Tibial nerve (tissue), 4 donors: ENCODE results near the gene GSC2. TPM values are rescaled to one million over a fixed set of nuclear protein-coding genes. Genes with fewer than 3 reads are reported as not detected.

Experiments
- DNase-seq, 2 donors: peaks; one replicate each; pipeline ENCODE4 v3.0.0-alpha.2; 2019; ENCODE audit warnings: low spot score in 2 of 2
- H3K27ac ChIP-seq, 4 donors: fragments of 200-600 bp; sonication (generic) in 3 of 4; one replicate each; pipeline ENCODE4 v1.5.1; 2017 to 2019; ENCODE audit warnings: mild to moderate bottlenecking in 1 of 4
- H3K27me3 ChIP-seq, 2 donors: fragments of 200-600 bp; sonication (generic) in 1 of 2; one replicate each; pipeline versions ENCODE4 v1.5.1 to v1.6.0; 2017 to 2019
- H3K36me3 ChIP-seq, 3 donors: fragments of 200-600 bp; sonication (generic); one replicate each; pipeline ENCODE4 v1.5.1; 2018 to 2019
- H3K4me1 ChIP-seq, 4 donors: fragments of 200-600 bp; sonication (generic) in 3 of 4; one replicate each; pipeline ENCODE4 v1.5.1; 2017 to 2019
- H3K4me3 ChIP-seq, 4 donors: fragments of 200-600 bp; sonication (generic) in 3 of 4; one replicate each; pipeline ENCODE4 v1.5.1; 2017 to 2019; ENCODE audit warnings: mild to moderate bottlenecking in 1 of 4, moderate library complexity in 1 of 4
- H3K9me3 ChIP-seq, 4 donors: fragments of 200-600 bp; sonication (generic) in 3 of 4; one replicate each; pipeline ENCODE4 v1.5.1; 2017 to 2019
- CTCF ChIP-seq, 5 experiments: fragments of 200-600 bp in 3 of 5; fragments of 450-650 bp in 2 of 5; sonication (generic) in 3 of 5; IDR thresholded peaks; one replicate each; pipeline ENCODE4 v1.5.1; 2016 to 2019; ENCODE audit warnings: antibody characterized with exemption in 5 of 5, mild to moderate bottlenecking in 3 of 5, moderate library complexity in 2 of 5
- EP300 ChIP-seq, 2 donors: sonication (generic); formaldehyde crosslinking; IDR thresholded peaks; one replicate each; pipeline ENCODE4 v1.6.1; 2017; ENCODE audit warnings: antibody characterized with exemption in 2 of 2, mild to moderate bottlenecking in 1 of 2
- POLR2A ChIP-seq, 2 donors: fragments of 450-650 bp; IDR thresholded peaks; one replicate each; pipeline ENCODE4 v1.6.1; 2017; ENCODE audit warnings: antibody characterized with exemption in 2 of 2, mild to moderate bottlenecking in 2 of 2, moderate library complexity in 2 of 2
- WGBS, 2 donors: methylation state at CpG; one replicate each; pipeline ENCODE4 v1.1.5; 2018; 5-methylcytosine and 5-hydroxymethylcytosine counted together
- total RNA-seq, 4 donors: library from RNA; depleted of rRNA; stranded (reverse); fragments of >200 nt; gene quantifications; one replicate each; pipeline ENCODE4 v1.1.0, GENCODE V29; 2016

The GSC2 gene
- total RNA-seq, 4 donors from 2014 or later = not detected

- TF ChIP-seq POLR2A (IDR thresholded peaks at IDR 0.05) = no peak
- TF ChIP-seq EP300 (IDR thresholded peaks at IDR 0.05) = no peak
- TF ChIP-seq CTCF (IDR thresholded peaks at IDR 0.05) = no peak
- WGBS, 2 donors = 51 to 60% methylated on average over 4 of the region's 4 CpGs
- Histone ChIP-seq H3K4me1 (peaks cover 0 to 83% (median 47%) of the 10 kb centered on the region in 4 donors), H3K36me3 (no peaks in the 10 kb centered on the region), H3K4me3 (no peak overlapping the region), H3K9me3 (no peaks in the 10 kb centered on the region), H3K27me3 (no peaks in the 10 kb centered on the region), H3K27ac (no peak overlapping the region)
- DNase-seq = no peak
Observed at GRCh38 chr22:19115628-19116027, 34.5 kb downstream of the GSC2 start.

- peaks cover 0 to 83% (median 46%) of the 10 kb centered on the region in 4 donors for H3K4me1 ChIP-seq
- H3K27ac ChIP-seq = no peak overlapping the region
- no peak overlapping the region for H3K4me3 ChIP-seq
- H3K36me3 ChIP-seq = no peaks in the 10 kb centered on the region
- no peaks in the 10 kb centered on the region for H3K9me3 ChIP-seq
- TF ChIP-seq EP300 (IDR thresholded peaks at IDR 0.05) (no peak), POLR2A (IDR thresholded peaks at IDR 0.05) (no peak), CTCF (IDR thresholded peaks at IDR 0.05) (no peak)
- 42 to 71% methylated on average over 2 to 4 of the region's 4 CpGs for WGBS, 2 donors
- DNase-seq = no peak
- no peaks in the 10 kb centered on the region for H3K27me3 ChIP-seq
Observed at GRCh38 chr22:19114984-19115552, 35.0 kb downstream of the GSC2 start.

- Histone ChIP-seq H3K27ac (no peak overlapping the region), H3K9me3 (no peaks in the 10 kb centered on the region), H3K27me3 (no peaks in the 10 kb centered on the region), H3K4me3 (no peak overlapping the region), H3K4me1 (peaks cover 0 to 80% (median 44%) of the 10 kb centered on the region in 4 donors), H3K36me3 (no peaks in the 10 kb centered on the region)
- DNase-seq = no peak
- WGBS, 2 donors = 97% methylated on average over 5 of the region's 5 CpGs
- TF ChIP-seq POLR2A (IDR thresholded peaks at IDR 0.05) (no peak), CTCF (IDR thresholded peaks at IDR 0.05) (no peak), EP300 (IDR thresholded peaks at IDR 0.05) (no peak)
Observed at GRCh38 chr22:19113429-19113828, 36.7 kb downstream of the GSC2 start.

- no peaks in the 10 kb centered on the region for H3K27me3 ChIP-seq
- H3K27ac ChIP-seq = no peak overlapping the region
- no peaks in the 10 kb centered on the region for H3K9me3 ChIP-seq
- DNase-seq = no peak
- H3K4me1 ChIP-seq = peaks cover 0 to 74% (median 37%) of the 10 kb centered on the region in 4 donors
- WGBS, 2 donors = 89 to 92% methylated on average over 3 of the region's 3 CpGs
- no peak overlapping the region for H3K4me3 ChIP-seq
- TF ChIP-seq CTCF (IDR thresholded peaks at IDR 0.05) = no peak
- TF ChIP-seq POLR2A (IDR thresholded peaks at IDR 0.05) = no peak
- no peak for TF ChIP-seq EP300 (IDR thresholded peaks at IDR 0.05)
- H3K36me3 ChIP-seq = no peaks in the 10 kb centered on the region
Observed at GRCh38 chr22:19111584-19111983, 38.5 kb downstream of the GSC2 start.

GRCh38 chr22:19111140-19111539, 39.0 kb downstream of the GSC2 start:
- H3K27ac ChIP-seq = no peak overlapping the region
- H3K36me3 ChIP-seq = no peaks in the 10 kb centered on the region
- DNase-seq = no peak
- WGBS, 2 donors = 83% methylated on average over 2 to 3 of the region's 3 CpGs
- peaks cover 0 to 74% (median 39%) of the 10 kb centered on the region in 4 donors for H3K4me1 ChIP-seq
- TF ChIP-seq POLR2A (IDR thresholded peaks at IDR 0.05) = no peak
- TF ChIP-seq EP300 (IDR thresholded peaks at IDR 0.05) = no peak
- TF ChIP-seq CTCF (IDR thresholded peaks at IDR 0.05) = no peak
- H3K4me3 ChIP-seq = no peak overlapping the region
- no peaks in the 10 kb centered on the region for H3K9me3 ChIP-seq
- H3K27me3 ChIP-seq = no peaks in the 10 kb centered on the region
